GM21619 (cell line): ENCODE data around the gene CAMTA1.
"Not testable (repeated sequence)": the region's sequence is repeated elsewhere in the genome, so short reads cannot be mapped to it uniquely, and the experiment has no call there.

Experiments
- ATAC-seq: cut with Tn5 transposase; IDR thresholded peaks from one replicate; pipeline ENCODE4 v1.9.1; 2021; ENCODE audit not compliant: unreplicated experiment

Gene CAMTA1

DNA sequence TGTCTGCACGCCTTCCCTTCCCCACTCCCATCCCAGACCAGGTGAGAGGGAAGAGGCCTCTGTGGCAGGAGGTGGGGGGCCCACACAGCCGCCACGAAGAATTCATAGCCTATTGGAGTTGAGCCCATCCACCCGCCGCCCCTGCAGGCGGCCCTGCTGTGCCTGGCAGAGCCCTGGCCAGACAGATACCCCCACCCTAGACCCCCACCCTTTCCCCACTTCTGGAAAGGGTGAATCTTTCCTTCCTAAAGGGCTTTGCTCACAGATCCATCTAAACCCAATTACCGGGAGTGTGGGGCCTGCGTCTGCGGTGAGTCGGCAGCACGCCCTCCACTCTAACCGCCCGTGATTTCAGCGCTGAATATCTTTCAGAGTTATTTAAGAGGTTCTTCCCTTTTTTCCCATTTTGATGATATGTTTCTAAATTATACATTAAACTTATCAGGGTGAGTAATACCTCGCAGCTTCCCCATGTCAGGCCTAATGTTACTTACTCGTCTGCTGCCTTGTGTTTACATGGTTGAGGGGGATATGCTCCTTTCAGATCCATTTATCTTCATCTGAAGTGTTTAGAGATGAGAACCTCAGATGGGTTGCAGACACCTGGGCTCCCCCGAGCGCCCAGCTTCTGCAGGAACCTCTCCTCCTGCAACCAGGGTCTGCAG, 802.0 kb downstream of the CAMTA1 start:
- ATAC-seq = no peak

DNA sequence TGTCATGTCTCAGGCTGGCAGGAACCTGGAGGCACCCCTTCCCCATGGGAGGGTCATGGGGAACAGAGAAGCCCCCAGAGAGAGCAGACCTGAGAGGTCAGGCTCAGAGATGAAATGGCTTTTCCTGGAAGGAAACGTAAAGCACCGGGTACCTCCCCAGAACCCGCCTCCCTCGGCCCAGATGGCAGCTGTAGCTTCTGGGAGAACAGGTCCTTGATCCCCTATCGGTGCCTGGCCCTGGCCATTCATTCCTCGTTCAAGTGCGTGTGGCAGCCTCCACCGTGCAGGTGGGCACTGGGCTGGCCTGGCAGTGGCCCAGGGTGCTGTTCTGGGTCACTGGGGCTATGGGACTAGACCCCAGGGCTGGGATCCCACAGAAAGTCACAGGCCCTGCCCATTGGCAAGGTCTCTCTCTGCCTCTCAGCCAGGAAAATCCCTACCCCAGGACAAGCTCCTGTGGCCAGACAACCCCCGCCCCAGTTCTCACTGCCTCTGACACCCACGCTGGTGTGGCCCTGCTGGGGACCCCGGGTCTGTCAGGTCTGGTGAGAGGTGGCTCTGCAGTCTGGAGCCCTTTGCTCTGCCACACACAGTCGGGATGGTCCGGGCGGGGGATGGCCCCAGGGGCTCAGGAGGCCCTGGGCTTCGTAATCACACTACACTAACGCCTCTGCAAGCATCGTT, 802.7 kb downstream of the CAMTA1 start:
- ATAC-seq = no peak

DNA sequence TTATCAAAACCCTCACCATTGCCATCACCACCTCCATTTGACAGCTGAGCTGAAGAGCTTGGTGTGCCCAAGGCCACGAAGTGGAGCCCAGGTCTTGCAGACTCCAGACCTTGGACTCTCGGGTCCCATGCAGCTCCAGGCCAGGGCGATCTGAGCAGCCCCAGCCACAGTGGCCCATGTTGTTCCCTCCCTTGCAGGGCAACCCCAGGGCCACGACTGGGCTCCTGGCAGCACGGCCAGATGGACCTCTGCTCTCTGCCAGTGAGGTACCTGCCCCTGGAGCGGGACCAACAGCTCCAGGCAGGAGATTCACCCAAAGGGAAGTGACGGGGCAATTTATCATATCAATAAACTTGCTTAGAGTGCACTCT, 803.2 kb downstream of the CAMTA1 start:
- no peak for ATAC-seq

GRCh38 chr1:7589080-7589735, 804.0 kb downstream of the CAMTA1 start:
- ATAC-seq = no peak

- ATAC-seq = no peak
These were observed 804.6 kb downstream of the CAMTA1 start for GRCh38 chr1:7589774-7590425.

DNA sequence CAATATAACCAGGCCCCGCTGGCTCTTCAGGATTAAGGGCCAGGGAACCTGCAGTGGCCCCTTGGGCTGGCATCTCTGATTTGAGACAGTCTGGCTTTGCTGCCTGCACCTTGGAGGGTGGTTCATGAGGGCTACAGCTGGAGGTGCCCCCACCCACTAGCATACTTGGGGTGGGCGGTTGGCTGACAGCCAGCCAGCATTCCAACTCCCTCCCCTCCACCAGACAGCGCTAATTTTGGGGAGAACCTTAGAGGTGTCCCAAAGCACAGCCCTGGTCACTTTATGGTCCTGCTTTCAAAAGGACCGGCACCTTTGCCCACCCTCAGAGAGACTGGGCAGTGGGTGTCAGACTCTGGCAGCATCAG, 805.2 kb downstream of the CAMTA1 start:
- no peak for ATAC-seq

DNA sequence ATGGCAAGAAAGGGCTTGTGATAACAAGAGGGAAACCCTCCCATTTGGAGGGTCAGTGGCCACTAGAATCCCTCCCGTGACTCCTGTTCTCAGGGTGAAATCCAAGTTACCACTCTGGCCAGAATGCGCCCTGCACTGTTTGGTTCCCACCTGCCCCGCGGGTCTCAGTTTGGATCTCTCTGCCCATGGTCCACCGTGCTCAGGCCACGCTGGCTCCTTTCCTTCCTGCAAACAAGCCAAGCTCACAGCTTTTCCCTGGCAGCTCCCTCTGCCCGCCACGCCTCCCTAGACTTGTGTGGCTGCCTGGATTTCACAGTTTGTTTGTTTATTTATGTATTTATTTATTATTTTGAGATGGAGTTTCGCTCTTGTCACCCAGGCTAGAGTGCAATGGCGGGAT, 806.3 kb downstream of the CAMTA1 start:
- ATAC-seq = no peak

DNA sequence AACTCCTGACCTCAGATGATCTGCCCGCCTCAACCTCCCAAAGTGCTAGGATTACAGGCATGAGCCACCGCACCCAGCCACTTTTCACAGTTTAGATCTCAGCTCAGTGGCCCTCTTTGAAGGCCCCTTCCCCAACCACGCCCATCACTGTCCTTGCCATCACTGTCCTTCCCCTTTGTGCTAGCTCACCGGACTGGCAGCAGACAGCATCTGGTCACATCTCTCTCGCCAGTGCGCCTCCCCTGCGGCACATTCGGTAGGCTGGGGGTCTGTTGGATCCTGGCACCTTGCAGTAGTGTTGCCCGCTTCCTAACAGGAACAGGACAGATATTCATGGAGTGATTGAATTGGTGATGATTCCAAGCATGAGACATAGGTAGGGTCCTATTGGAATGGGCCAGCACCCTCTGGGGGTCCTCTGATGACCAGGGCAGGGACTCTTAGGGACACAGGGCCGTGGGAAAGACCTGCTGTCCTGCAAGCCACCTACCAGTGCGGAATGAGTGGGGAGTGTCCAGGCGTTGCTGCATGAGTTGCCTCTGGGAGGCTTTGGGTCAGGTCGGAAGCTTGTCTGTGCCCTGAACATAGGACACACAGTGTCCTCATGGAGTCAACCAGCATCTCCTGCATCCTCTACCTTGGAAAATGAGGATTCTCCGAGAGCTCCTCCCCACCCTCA, 807.0 kb downstream of the CAMTA1 start:
- ATAC-seq = no peak

- no peak for ATAC-seq
These were observed 808.9 kb downstream of the CAMTA1 start for GRCh38 chr1:7594002-7594713.

- no peak for ATAC-seq
These were observed 809.6 kb downstream of the CAMTA1 start for GRCh38 chr1:7594714-7595295.

- ATAC-seq = no peak
These were observed 810.1 kb downstream of the CAMTA1 start for GRCh38 chr1:7595336-7595735.

- no peak for ATAC-seq
These were observed 811.1 kb downstream of the CAMTA1 start for GRCh38 chr1:7596126-7596965.

DNA sequence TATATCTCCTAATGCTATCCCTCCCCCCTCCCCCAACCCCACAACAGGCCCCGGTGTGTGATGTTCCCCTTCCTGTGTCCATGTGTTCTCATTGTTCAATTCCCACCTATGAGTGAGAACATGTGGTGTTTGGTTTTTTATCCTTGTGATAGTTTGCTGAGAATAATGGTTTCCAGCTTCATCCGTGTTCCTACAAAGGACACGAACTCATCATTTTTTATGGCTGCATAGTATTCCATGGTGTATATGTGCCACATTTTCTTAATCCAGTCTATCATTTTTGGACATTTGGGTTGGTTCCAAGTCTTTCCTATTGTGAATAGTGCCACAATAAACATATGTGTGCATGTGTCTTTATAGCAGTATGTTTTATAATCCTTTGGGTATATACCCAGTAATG, 812.8 kb downstream of the CAMTA1 start:
- not testable (repeated sequence) for ATAC-seq

DNA sequence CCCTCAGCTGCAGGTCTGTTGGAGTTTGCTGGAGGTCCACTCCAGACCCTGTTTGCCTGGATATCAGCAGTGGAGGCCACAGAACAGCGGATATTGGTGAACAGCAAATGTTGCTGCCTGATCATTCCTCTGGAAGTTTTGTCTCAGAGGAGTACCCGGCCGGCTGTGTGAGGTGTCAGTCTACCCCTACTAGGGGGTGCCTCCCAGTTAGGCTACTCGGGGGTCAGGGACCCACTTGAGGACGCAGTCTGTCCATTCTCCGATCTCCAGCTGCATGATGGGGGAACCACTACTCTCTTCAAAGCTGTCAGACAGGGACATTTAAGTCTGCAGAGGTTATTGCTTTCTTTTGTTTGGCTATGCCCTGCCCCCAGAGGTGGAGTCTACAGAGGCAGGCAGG, 819.7 kb downstream of the CAMTA1 start:
- ATAC-seq = not testable (repeated sequence)

DNA sequence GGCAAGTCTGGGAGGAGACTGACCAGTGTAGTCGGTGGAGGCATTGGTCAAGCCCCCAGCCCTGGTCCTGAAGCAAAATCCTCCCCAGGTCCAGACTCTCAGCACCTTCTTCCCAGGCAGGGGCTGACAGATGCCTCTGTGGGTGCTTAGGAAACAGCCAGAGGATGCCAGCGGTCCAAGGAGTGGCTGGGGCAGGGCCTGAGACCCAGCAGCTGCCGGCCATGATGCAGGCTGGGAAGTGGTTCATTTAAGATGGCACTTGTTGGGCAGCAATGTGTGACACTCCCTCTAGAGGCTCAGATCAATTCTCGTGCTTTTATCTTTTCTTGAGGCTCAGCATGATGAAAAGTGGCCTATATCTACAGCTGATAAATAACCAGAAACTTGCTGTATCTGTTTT, 820.8 kb downstream of the CAMTA1 start:
- ATAC-seq = no peak

GRCh38 chr1:7607097-7607496, 821.8 kb downstream of the CAMTA1 start:
- no peak for ATAC-seq

- no peak for ATAC-seq
These were observed 823.5 kb downstream of the CAMTA1 start for GRCh38 chr1:7608628-7609305.

DNA sequence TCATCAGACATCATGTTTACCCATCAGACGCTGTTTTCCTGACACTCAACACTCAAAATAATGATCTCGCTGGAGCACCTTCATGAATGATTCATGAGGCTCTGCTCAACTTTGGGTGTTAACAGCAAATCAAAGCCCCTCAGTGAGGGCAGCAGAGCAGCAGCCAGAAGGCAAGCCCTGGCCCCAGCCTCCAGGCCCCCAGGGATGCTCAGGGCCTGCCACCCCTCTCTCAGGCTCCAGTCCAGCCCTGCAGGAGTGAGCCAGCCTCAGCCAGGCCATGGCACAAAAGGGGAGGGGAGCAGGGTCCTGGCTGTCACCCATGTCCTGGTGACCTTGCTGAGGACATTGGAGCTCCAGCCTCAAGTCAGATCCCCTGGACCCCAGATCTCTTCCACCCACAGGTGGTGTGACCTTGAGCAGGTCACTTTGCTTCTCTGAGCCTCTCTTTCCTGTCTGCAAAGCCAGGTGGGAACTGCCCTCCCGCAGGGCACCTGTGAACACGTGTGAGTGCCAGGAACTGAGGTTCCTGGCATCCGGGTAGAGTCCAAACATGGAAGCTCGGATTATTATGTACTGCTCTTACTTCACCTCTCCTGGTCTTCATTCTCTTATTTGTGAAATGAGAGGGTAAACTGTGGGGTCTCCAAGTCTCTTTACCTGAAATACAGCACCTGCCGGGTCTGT, 824.2 kb downstream of the CAMTA1 start:
- ATAC-seq = no peak
